ENCODE results near the gene RIMKLB. TPM values are rescaled to one million over a fixed set of nuclear protein-coding genes. Genes with fewer than 3 reads are reported as not detected.
A peak's percentile ranks its signal among the peaks of the same experiment; 100 is the strongest.

Gene RIMKLB
- total and polyA plus RNA-seq, 2 donors (not counting 1 experiment from before 2014, with no cell fraction given), result 13.0 to 22.3 TPM

DNA sequence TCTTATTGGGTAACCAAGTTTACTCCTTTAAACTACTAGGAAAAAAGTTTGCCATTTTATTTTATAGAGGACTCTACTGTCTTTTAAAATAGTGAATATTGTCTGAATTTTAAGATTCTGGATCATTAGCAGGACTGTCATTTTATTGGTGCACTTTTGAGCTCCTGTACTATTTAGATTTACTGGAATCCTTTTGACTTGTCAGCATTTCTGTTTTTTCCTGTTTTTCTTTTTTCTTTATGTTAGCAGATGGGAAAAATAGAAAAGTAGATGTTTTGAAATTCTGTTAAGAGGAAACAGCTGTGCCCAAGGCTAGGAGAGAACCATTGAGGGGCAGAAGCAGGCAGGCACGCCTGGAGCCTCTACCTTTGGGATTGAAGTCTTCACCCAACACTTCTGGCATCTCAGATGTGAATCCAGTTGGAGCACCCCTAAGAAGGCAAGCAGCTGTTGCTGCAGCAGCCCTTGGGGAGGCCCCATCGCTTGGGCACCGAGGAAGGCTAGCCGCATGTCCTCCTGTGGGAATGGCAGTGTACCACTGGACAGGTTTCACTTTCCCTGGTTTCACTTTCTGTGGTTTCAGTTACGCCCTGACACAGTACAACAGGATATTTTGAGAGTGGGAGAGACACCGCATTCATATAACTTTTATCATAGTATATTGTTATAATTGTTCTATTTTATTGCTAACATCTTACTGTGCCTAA, 11.5 kb downstream of the RIMKLB start:
- Histone ChIP-seq H3K79me2 (ENCODE audit: control insufficient read depth, insufficient read depth, low read length) (peaks cover 6% of the 10 kb centered on the region), H4K20me1 (ENCODE audit: control insufficient read depth, extremely low read depth, insufficient read depth, low read length) (no peaks in the 10 kb centered on the region), H2AFZ (ENCODE audit: low read length) (peak overlapping the region; percentile 64), H3K9ac (ENCODE audit: insufficient read depth, low read length) (no peak overlapping the region), H3K4me2 (ENCODE audit: extremely low read depth, insufficient read depth, low read length) (peak overlapping the region; percentile 86), H3K4me3 (replicated peaks in 1 of 4; ENCODE audit: control extremely low read depth in 1 of 4, insufficient read depth in 1 of 4, low read depth in 3 of 4, low read length in 4 of 4) (peak overlapping the region in 3 of 4 experiments; percentile 26 to 46 (median 44)), H3K27ac (ENCODE audit: insufficient read depth, low read length) (peak overlapping the region; percentile 51), H3K36me3 (ENCODE audit: control insufficient read depth, insufficient read depth, low read length) (no peaks in the 10 kb centered on the region), H3K27me3 (ENCODE audit: control insufficient read depth, insufficient read depth, low read length) (no peaks in the 10 kb centered on the region), H3K4me1 (ENCODE audit: control insufficient read depth, extremely low read depth, insufficient read depth, low read length) (peaks cover 2% of the 10 kb centered on the region), H3K9me3 (ENCODE audit: control insufficient read depth, insufficient read depth, low read depth, low read length) (no peaks in the 10 kb centered on the region)
- TF ChIP-seq, protein P1, sequence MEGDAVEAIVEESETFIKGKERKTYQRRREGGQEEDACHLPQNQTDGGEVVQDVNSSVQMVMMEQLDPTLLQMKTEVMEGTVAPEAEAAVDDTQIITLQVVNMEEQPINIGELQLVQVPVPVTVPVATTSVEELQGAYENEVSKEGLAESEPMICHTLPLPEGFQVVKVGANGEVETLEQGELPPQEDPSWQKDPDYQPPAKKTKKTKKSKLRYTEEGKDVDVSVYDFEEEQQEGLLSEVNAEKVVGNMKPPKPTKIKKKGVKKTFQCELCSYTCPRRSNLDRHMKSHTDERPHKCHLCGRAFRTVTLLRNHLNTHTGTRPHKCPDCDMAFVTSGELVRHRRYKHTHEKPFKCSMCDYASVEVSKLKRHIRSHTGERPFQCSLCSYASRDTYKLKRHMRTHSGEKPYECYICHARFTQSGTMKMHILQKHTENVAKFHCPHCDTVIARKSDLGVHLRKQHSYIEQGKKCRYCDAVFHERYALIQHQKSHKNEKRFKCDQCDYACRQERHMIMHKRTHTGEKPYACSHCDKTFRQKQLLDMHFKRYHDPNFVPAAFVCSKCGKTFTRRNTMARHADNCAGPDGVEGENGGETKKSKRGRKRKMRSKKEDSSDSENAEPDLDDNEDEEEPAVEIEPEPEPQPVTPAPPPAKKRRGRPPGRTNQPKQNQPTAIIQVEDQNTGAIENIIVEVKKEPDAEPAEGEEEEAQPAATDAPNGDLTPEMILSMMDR (conservative IDR thresholded peaks at IDR 0.05 in 1 of 2, IDR thresholded peaks at IDR 0.05 in 1 of 2; ENCODE audit: low read depth in 1 of 2, low read length in 2 of 2), result no peak
- no peak for TF ChIP-seq EZH2 (IDR thresholded peaks at IDR 0.05; ENCODE audit: low read length, missing control alignments)
- DNase-seq (ENCODE audit: low read depth in 2 of 2), result peak in 1 of 2 donors; percentile 20

DNA sequence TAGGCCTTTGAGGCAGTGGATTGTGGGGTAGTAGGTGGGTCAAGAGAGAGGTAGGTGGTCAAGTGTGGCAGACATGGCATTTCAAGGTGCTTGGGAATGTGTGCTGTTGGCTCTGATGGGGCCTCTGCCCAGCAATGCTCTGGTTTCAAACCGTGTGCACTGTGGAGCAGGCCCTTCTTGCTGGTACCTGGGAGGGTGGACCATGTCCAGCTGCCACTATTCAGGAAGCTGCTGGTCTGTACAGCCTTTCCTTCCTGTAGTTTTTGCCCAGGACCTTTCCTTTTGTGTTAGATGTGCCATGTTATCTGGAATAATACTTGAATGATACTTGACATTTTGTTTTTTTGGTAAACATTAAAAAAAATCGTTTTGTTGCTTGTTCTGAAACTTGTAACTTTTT, 14.8 kb downstream of the RIMKLB start:
- no peak overlapping the region for H3K4me3 ChIP-seq (replicated peaks in 1 of 4; ENCODE audit: control extremely low read depth in 1 of 4, insufficient read depth in 1 of 4, low read depth in 3 of 4, low read length in 4 of 4)
- no peak overlapping the region for H2AFZ ChIP-seq (ENCODE audit: low read length)
- no peak overlapping the region for H3K9ac ChIP-seq (ENCODE audit: insufficient read depth, low read length)
- no peaks in the 10 kb centered on the region for H3K36me3 ChIP-seq (ENCODE audit: control insufficient read depth, insufficient read depth, low read length)
- no peak for DNase-seq (ENCODE audit: low read depth in 2 of 2)
- no peaks in the 10 kb centered on the region for H3K27me3 ChIP-seq (ENCODE audit: control insufficient read depth, insufficient read depth, low read length)
- TF ChIP-seq EZH2 (IDR thresholded peaks at IDR 0.05; ENCODE audit: low read length, missing control alignments), result no peak
- TF ChIP-seq, protein P1 (conservative IDR thresholded peaks at IDR 0.05 in 1 of 2, IDR thresholded peaks at IDR 0.05 in 1 of 2; ENCODE audit: low read depth in 1 of 2, low read length in 2 of 2), result no peak
- no peak overlapping the region for H3K27ac ChIP-seq (ENCODE audit: insufficient read depth, low read length)
- no peaks in the 10 kb centered on the region for H4K20me1 ChIP-seq (ENCODE audit: control insufficient read depth, extremely low read depth, insufficient read depth, low read length)
- H3K79me2 ChIP-seq (ENCODE audit: control insufficient read depth, insufficient read depth, low read length), result peaks cover 6% of the 10 kb centered on the region
- peaks cover 2% of the 10 kb centered on the region for H3K4me1 ChIP-seq (ENCODE audit: control insufficient read depth, extremely low read depth, insufficient read depth, low read length)
- no peak overlapping the region for H3K4me2 ChIP-seq (ENCODE audit: extremely low read depth, insufficient read depth, low read length)
- no peaks in the 10 kb centered on the region for H3K9me3 ChIP-seq (ENCODE audit: control insufficient read depth, insufficient read depth, low read depth, low read length)

DNA sequence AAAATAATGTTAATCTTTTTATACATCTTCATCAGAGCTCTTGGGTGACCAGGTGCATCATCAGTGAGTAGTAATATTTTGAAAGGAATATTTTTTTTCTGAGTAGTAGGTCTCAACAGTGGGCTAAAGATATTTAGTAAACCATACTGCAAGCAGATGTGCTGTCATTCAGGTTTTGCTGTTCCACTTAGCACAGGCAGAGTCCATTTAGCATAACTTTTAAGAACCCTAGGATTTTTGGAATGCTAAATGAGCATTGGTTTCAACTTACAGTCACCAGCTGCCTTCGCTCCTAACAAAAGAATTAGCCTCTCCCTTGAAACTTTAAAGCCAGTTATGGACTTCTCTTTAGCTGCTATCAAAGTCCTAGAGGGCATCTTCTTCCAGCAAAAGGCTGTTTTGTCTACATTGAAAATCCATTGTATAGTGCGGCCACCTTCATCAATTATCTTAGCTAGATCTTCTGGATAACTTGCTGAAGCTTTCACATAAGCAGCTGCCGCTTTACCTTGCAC, 24.6 kb downstream of the RIMKLB start:
- no peak for DNase-seq (ENCODE audit: low read depth in 2 of 2)
- no peak overlapping the region for H3K4me2 ChIP-seq (ENCODE audit: extremely low read depth, insufficient read depth, low read length)
- no peak overlapping the region for H3K4me3 ChIP-seq (replicated peaks in 1 of 4; ENCODE audit: control extremely low read depth in 1 of 4, insufficient read depth in 1 of 4, low read depth in 3 of 4, low read length in 4 of 4)
- H4K20me1 ChIP-seq (ENCODE audit: control insufficient read depth, extremely low read depth, insufficient read depth, low read length), result no peaks in the 10 kb centered on the region
- H3K27ac ChIP-seq (ENCODE audit: insufficient read depth, low read length), result no peak overlapping the region
- H3K9ac ChIP-seq (ENCODE audit: insufficient read depth, low read length), result no peak overlapping the region
- no peak for TF ChIP-seq EZH2 (IDR thresholded peaks at IDR 0.05; ENCODE audit: low read length, missing control alignments)
- TF ChIP-seq, protein P1 (conservative IDR thresholded peaks at IDR 0.05 in 1 of 2, IDR thresholded peaks at IDR 0.05 in 1 of 2; ENCODE audit: low read depth in 1 of 2, low read length in 2 of 2), result no peak
- no peaks in the 10 kb centered on the region for H3K36me3 ChIP-seq (ENCODE audit: control insufficient read depth, insufficient read depth, low read length)
- no peaks in the 10 kb centered on the region for H3K9me3 ChIP-seq (ENCODE audit: control insufficient read depth, insufficient read depth, low read depth, low read length)
- H3K27me3 ChIP-seq (ENCODE audit: control insufficient read depth, insufficient read depth, low read length), result no peaks in the 10 kb centered on the region
- H3K79me2 ChIP-seq (ENCODE audit: control insufficient read depth, insufficient read depth, low read length), result no peaks in the 10 kb centered on the region
- no peaks in the 10 kb centered on the region for H3K4me1 ChIP-seq (ENCODE audit: control insufficient read depth, extremely low read depth, insufficient read depth, low read length)
- H2AFZ ChIP-seq (ENCODE audit: low read length), result no peak overlapping the region

All from fibroblast of lung (primary cell).